Keratinocyte (primary cell): ENCODE measurements around the gene XBP1. TPM values are rescaled to one million over a fixed set of nuclear protein-coding genes. Genes with fewer than 3 reads are reported as not detected.

Experiments
- DNase-seq: peaks from one replicate; pipeline ENCODE4 v3.0.0-alpha.2; 2011; ENCODE audit warnings: low read depth, missing footprints, low spot score
- FAIRE-seq: peaks from 2 replicates; lab custom pipeline; 2011; peaks lifted over from hg19 to GRCh38; lab: Jason Lieb, UNC
- H2AFZ ChIP-seq: 2 replicates; pipeline ENCODE4 v1.6.0; 2012; ENCODE audit warnings: low read length, control low read depth, inconsistent platforms; ENCODE audit not compliant: control insufficient read depth
- H3K27ac ChIP-seq: 2 replicates; pipeline ENCODE4 v1.5.1; 2011; ENCODE audit warnings: low read length; ENCODE audit not compliant: control insufficient read depth, insufficient read depth
- H3K27me3 ChIP-seq: 3 replicates; pipeline ENCODE4 v1.6.0; 2011; ENCODE audit warnings: low read length; ENCODE audit not compliant: control insufficient read depth, insufficient read depth; ENCODE audit errors: extremely low read depth
- H3K36me3 ChIP-seq, 2 experiments: 2 replicates in 1 of 2; 3 replicates in 1 of 2; pipeline ENCODE4 v1.5.1; 2011; ENCODE audit warnings: low read length in 2 of 2, mild to moderate bottlenecking in 1 of 2; ENCODE audit not compliant: control insufficient read depth in 2 of 2, insufficient read depth in 2 of 2; ENCODE audit errors: extremely low read depth in 1 of 2
- H3K4me1 ChIP-seq: 3 replicates; pipeline ENCODE4 v1.5.1; 2011; ENCODE audit warnings: low read length; ENCODE audit not compliant: control insufficient read depth, insufficient read depth; ENCODE audit errors: extremely low read depth
- H3K4me2 ChIP-seq: 3 replicates; pipeline ENCODE4 v1.6.0; 2011; ENCODE audit warnings: low read depth, low read length; ENCODE audit not compliant: control insufficient read depth, insufficient read depth; ENCODE audit errors: extremely low read depth
- H3K4me3 ChIP-seq, 3 experiments: fragments of 200-600 bp in 1 of 3; sonication (generic) in 1 of 3; 2 replicates in 2 of 3; 3 replicates in 1 of 3; pipeline ENCODE4 v1.5.1; 2011 to 2016; ENCODE audit warnings: low read length in 3 of 3, mild to moderate bottlenecking in 3 of 3, control low read depth in 2 of 3, inconsistent platforms in 1 of 3, low read depth in 1 of 3, mixed read lengths in 1 of 3, mixed run types in 1 of 3, moderate library complexity in 1 of 3; ENCODE audit not compliant: control insufficient read depth in 2 of 3, insufficient read depth in 2 of 3; ENCODE audit errors: extremely low read depth in 1 of 3
- H3K79me2 ChIP-seq: 2 replicates; pipeline ENCODE4 v1.6.0; 2012; ENCODE audit warnings: low read length; ENCODE audit not compliant: control insufficient read depth, insufficient read depth
- H3K9ac ChIP-seq: 3 replicates; pipeline ENCODE4 v1.6.0; 2011; ENCODE audit warnings: low read length; ENCODE audit not compliant: control insufficient read depth, insufficient read depth; ENCODE audit errors: extremely low read depth
- H3K9me1 ChIP-seq: 3 replicates; pipeline ENCODE4 v1.6.0; 2011; ENCODE audit warnings: low read length; ENCODE audit not compliant: control insufficient read depth, insufficient read depth; ENCODE audit errors: extremely low read depth
- H3K9me3 ChIP-seq: 2 replicates; pipeline ENCODE4 v1.5.1; 2012; ENCODE audit warnings: low read depth, low read length; ENCODE audit not compliant: control insufficient read depth
- H4K20me1 ChIP-seq: 3 replicates; pipeline ENCODE4 v1.6.0; 2011; ENCODE audit warnings: low read length; ENCODE audit not compliant: control insufficient read depth, insufficient read depth; ENCODE audit errors: extremely low read depth
- CTCF ChIP-seq, 3 experiments: IDR thresholded peaks in 1 of 3; conservative IDR thresholded peaks in 1 of 3; optimal IDR thresholded peaks in 1 of 3; 2 replicates in 2 of 3; 3 replicates in 1 of 3; pipeline versions ENCODE3 to v1.5.1; 2011; ENCODE audit warnings: low read length in 3 of 3, mild to moderate bottlenecking in 3 of 3, moderate library complexity in 2 of 3, control low read depth in 1 of 3, inconsistent platforms in 1 of 3; ENCODE audit not compliant: insufficient read depth in 2 of 3; ENCODE audit errors: extremely low read depth in 1 of 3
- EZH2 ChIP-seq: IDR thresholded peaks from one replicate; pipeline ENCODE4 v1.6.1; 2012; ENCODE audit warnings: inconsistent platforms, mild to moderate bottlenecking, low read length, moderate library complexity
- dilution Hi-C: fragments of 300-500 bp; cut with MboI; formaldehyde crosslinking; loops from one replicate; pipeline ENCODE4 v1.7.0; 2020; ENCODE audit warnings: low sequenced_read_pairs; ENCODE audit not compliant: extremely low pct_ligation_motif_present
- polyA plus RNA-seq, 5 experiments: library from polyadenylated mRNA; depleted of rRNA in 3 of 5; stranded (reverse) in 3 of 5; stranded (forward) in 1 of 5; unstranded in 1 of 5; fragments of >200 nt; gene quantifications; 1 replicate in 1 of 5; 2 replicates in 3 of 5; 3 replicates in 1 of 5; pipeline versions ENCODE4 v1.2.1 to v1.2.3, GENCODE V29; 2011 to 2012; ENCODE audit warnings: missing spikeins in 2 of 5, low read depth in 1 of 5, low replicate concordance in 1 of 5

Gene XBP1
- polyA plus RNA-seq, 1 donor (not counting 4 experiments of a cell fraction or from before 2014, with no cell fraction given), result 88.7 TPM

GRCh38 chr22:28813772-28814518 is 13.6 kb upstream of the XBP1 start:
- no peaks in the 10 kb centered on the region for H3K4me1 ChIP-seq
- H3K27ac ChIP-seq, result no peak overlapping the region
- TF ChIP-seq EZH2, result no peak
- no peaks in the 10 kb centered on the region for H3K9me1 ChIP-seq
- H3K4me2 ChIP-seq, result no peak overlapping the region
- H3K4me3 ChIP-seq, result no peak overlapping the region
- no peaks in the 10 kb centered on the region for H4K20me1 ChIP-seq
- H3K27me3 ChIP-seq, result no peaks in the 10 kb centered on the region
- no peaks in the 10 kb centered on the region for H3K79me2 ChIP-seq
- H3K36me3 ChIP-seq, result no peaks in the 10 kb centered on the region
- FAIRE-seq (no peak), DNase-seq (no peak)
- no peak overlapping the region for H3K9ac ChIP-seq
- no peak overlapping the region for H2AFZ ChIP-seq
- dilution Hi-C loops, result no loop called here
- H3K9me3 ChIP-seq, result no peaks in the 10 kb centered on the region

DNA sequence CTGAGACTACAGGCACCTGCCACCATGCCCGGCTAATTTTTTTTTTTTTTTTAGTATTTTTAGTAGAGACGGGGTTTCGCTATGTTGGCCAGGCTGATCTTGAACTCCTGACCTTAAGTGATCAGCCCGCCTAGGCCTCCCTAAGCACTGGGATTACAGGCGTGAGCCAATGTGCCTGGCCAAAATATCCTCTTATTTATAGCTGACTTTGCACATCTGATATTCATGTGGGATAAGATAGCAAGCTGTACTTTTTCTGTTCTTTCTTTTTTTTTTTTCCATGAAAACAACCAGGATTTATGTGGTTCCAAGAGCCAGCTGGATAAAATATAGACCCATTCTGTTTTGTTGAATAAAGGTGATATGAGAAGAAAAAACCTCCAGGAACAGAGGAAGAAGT is 12.1 kb upstream of the XBP1 start:
- Histone ChIP-seq H3K79me2 (no peaks in the 10 kb centered on the region), H3K4me3 (no peak overlapping the region), H3K9me1 (no peaks in the 10 kb centered on the region), H3K27me3 (no peaks in the 10 kb centered on the region), H3K27ac (no peak overlapping the region), H3K9me3 (no peaks in the 10 kb centered on the region), H4K20me1 (no peaks in the 10 kb centered on the region), H3K4me2 (no peak overlapping the region), H3K9ac (no peak overlapping the region), H3K36me3 (no peaks in the 10 kb centered on the region), H2AFZ (no peak overlapping the region), H3K4me1 (no peaks in the 10 kb centered on the region)
- dilution Hi-C loops, result no loop called here
- DNase-seq (no peak), FAIRE-seq (no peak)
- TF ChIP-seq EZH2, result no peak
- TF ChIP-seq CTCF (optimal IDR thresholded peaks at IDR 0.05 in 1 of 3, IDR thresholded peaks at IDR 0.05 in 1 of 3, conservative IDR thresholded peaks at IDR 0.05 in 1 of 3; ENCODE audit: extremely low read depth in 1 of 3, insufficient read depth in 2 of 3, low read length in 3 of 3), result no peak
